Fibroblast of lung (primary cell): ENCODE data around the gene TPRG1L. TPM values are rescaled to one million over a fixed set of nuclear protein-coding genes. Genes with fewer than 3 reads are reported as not detected.

Experiments used
- DNase-seq, 2 donors: peaks; one replicate each; pipeline versions ENCODE4 v3.0.0 to v3.0.0-alpha.2; 2010; ENCODE audit warnings: low read depth in 2 of 2
- H2AFZ ChIP-seq: 2 replicates; pipeline ENCODE4 v1.5.1; 2012; ENCODE audit warnings: low read length, control low read depth, inconsistent platforms
- H3K27ac ChIP-seq: 2 replicates; pipeline ENCODE4 v1.5.1; 2011; ENCODE audit warnings: low read length, control low read depth; ENCODE audit not compliant: insufficient read depth
- H3K27me3 ChIP-seq: 2 replicates; pipeline ENCODE4 v1.5.1; 2011; ENCODE audit warnings: mild to moderate bottlenecking, low read length; ENCODE audit not compliant: control insufficient read depth, insufficient read depth
- H3K36me3 ChIP-seq: 2 replicates; pipeline ENCODE4 v1.5.1; 2011; ENCODE audit warnings: low read length; ENCODE audit not compliant: control insufficient read depth, insufficient read depth
- H3K4me1 ChIP-seq: 2 replicates; pipeline ENCODE4 v1.5.1; 2011; ENCODE audit warnings: low read length; ENCODE audit not compliant: control insufficient read depth, insufficient read depth; ENCODE audit errors: extremely low read depth
- H3K4me2 ChIP-seq: 2 replicates; pipeline ENCODE4 v1.5.1; 2011; ENCODE audit warnings: low read length, control low read depth; ENCODE audit not compliant: insufficient read depth; ENCODE audit errors: extremely low read depth
- H3K4me3 ChIP-seq, 4 experiments: fragments of 200-600 bp in 1 of 4; sonication (generic) in 1 of 4; replicated peaks in 1 of 4; 2 replicates each; pipeline ENCODE4 v1.5.1; 2011 to 2016; ENCODE audit warnings: low read length in 4 of 4, low read depth in 3 of 4, mild to moderate bottlenecking in 3 of 4, control low read depth in 2 of 4, inconsistent platforms in 1 of 4, mixed read lengths in 1 of 4; ENCODE audit not compliant: insufficient read depth in 1 of 4; ENCODE audit errors: control extremely low read depth in 1 of 4
- H3K79me2 ChIP-seq: 2 replicates; pipeline ENCODE4 v1.5.1; 2012; ENCODE audit warnings: mild to moderate bottlenecking, low read length, inconsistent platforms; ENCODE audit not compliant: control insufficient read depth, insufficient read depth
- H3K9ac ChIP-seq: 2 replicates; pipeline ENCODE4 v1.5.1; 2011; ENCODE audit warnings: mild to moderate bottlenecking, low read length, control low read depth; ENCODE audit not compliant: insufficient read depth
- H3K9me3 ChIP-seq: 2 replicates; pipeline ENCODE4 v1.5.1; 2012; ENCODE audit warnings: low read depth, low read length; ENCODE audit not compliant: control insufficient read depth, insufficient read depth
- H4K20me1 ChIP-seq: 2 replicates; pipeline ENCODE4 v1.5.1; 2011; ENCODE audit warnings: low read length; ENCODE audit not compliant: control insufficient read depth, insufficient read depth; ENCODE audit errors: extremely low read depth
- EZH2 ChIP-seq: IDR thresholded peaks from 2 replicates; pipeline ENCODE4 v1.5.1; 2012; ENCODE audit warnings: low read length, control low read depth, mild to moderate bottlenecking; ENCODE audit errors: missing control alignments
- polyA plus RNA-seq, 2 donors: library from polyadenylated mRNA; depleted of rRNA in 1 of 2; stranded (reverse) in 1 of 2; unstranded in 1 of 2; fragments of >200 nt; gene quantifications; 2 replicates each; pipeline ENCODE4 v1.2.1, GENCODE V29; 2011 to 2012; ENCODE audit warnings: missing spikeins in 1 of 2
- total RNA-seq: library from RNA; depleted of rRNA; stranded (reverse); fragments of >200 nt; gene quantifications from 2 replicates; pipeline ENCODE4 v1.2.1, GENCODE V29; 2014
- TF ChIP-seq, protein P1 (sequence below), 2 donors: IDR thresholded peaks in 1 of 2; conservative IDR thresholded peaks in 1 of 2; 1 replicate in 1 of 2; 2 replicates in 1 of 2; pipeline ENCODE4 v1.5.1; 2011 to 2012; ENCODE audit warnings: low read length in 2 of 2, control low read depth in 1 of 2, inconsistent platforms in 1 of 2, low read depth in 1 of 2, mild to moderate bottlenecking in 1 of 2

Gene TPRG1L
- total and polyA plus RNA-seq, 2 donors (not counting 1 experiment from before 2014, with no cell fraction given), result 22.3 to 56.7 TPM

DNA sequence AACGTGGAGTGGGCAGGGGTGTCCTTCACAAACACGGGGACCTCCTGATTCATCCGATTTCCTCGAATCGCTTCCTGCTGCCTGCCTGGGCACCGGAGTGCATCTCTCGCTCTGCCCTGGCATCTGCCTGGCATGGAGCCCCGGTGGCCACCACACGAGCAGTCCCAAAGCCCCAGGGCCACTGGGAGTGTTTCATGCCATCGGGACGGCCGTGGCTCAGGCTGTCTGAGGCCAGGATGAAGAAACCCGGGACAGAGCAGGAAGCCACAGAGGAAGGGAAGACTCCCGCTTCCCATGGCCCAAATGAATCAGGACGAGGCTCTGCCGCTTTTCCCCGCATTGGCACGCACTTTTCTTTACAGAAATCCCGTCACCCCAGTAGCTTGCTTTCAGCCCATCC is 45.9 kb upstream of the TPRG1L start:
- H3K4me1 ChIP-seq, result no peaks in the 10 kb centered on the region
- H3K79me2 ChIP-seq, result no peaks in the 10 kb centered on the region
- H3K36me3 ChIP-seq, result no peaks in the 10 kb centered on the region
- H3K27me3 ChIP-seq, result no peaks in the 10 kb centered on the region
- H3K9me3 ChIP-seq, result no peaks in the 10 kb centered on the region
- no peak overlapping the region for H3K27ac ChIP-seq
- no peak overlapping the region for H2AFZ ChIP-seq
- TF ChIP-seq EZH2, result no peak
- TF ChIP-seq, protein P1, sequence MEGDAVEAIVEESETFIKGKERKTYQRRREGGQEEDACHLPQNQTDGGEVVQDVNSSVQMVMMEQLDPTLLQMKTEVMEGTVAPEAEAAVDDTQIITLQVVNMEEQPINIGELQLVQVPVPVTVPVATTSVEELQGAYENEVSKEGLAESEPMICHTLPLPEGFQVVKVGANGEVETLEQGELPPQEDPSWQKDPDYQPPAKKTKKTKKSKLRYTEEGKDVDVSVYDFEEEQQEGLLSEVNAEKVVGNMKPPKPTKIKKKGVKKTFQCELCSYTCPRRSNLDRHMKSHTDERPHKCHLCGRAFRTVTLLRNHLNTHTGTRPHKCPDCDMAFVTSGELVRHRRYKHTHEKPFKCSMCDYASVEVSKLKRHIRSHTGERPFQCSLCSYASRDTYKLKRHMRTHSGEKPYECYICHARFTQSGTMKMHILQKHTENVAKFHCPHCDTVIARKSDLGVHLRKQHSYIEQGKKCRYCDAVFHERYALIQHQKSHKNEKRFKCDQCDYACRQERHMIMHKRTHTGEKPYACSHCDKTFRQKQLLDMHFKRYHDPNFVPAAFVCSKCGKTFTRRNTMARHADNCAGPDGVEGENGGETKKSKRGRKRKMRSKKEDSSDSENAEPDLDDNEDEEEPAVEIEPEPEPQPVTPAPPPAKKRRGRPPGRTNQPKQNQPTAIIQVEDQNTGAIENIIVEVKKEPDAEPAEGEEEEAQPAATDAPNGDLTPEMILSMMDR (conservative IDR thresholded peaks at IDR 0.05 in 1 of 2, IDR thresholded peaks at IDR 0.05 in 1 of 2; ENCODE audit: low read depth in 1 of 2, low read length in 2 of 2), result no peak
- DNase-seq, result no peak
- H3K4me3 ChIP-seq, result no peak overlapping the region
- H3K4me2 ChIP-seq, result no peak overlapping the region
- H3K9ac ChIP-seq, result no peak overlapping the region
- H4K20me1 ChIP-seq, result no peaks in the 10 kb centered on the region

DNA sequence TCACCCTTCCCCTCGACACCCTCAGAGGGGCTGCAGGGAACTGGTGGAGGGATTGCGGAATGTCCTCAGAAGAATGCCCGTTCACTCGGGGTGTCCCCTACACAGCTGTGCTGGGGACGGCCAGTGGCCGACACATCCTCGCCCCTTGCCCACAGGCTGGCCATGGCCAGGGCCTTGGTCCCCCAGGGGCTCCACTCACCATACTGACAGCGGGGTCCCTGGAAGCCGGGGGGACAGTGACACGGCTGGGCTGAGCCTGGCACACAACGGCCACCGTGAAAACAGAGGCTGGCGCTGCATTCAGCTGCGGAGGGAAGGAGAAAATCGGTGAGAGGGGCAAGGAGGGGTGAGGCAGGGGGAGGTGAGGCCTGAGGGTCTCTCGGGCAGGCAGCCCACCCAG is 45.2 kb upstream of the TPRG1L start:
- Histone ChIP-seq H3K4me1 (no peaks in the 10 kb centered on the region), H3K4me2 (no peak overlapping the region), H3K27ac (no peak overlapping the region), H3K79me2 (no peaks in the 10 kb centered on the region), H3K36me3 (no peaks in the 10 kb centered on the region), H3K27me3 (no peaks in the 10 kb centered on the region), H2AFZ (no peak overlapping the region), H3K9ac (no peak overlapping the region), H3K4me3 (no peak overlapping the region), H4K20me1 (no peaks in the 10 kb centered on the region), H3K9me3 (no peaks in the 10 kb centered on the region)
- no peak for TF ChIP-seq EZH2
- TF ChIP-seq, protein P1 (conservative IDR thresholded peaks at IDR 0.05 in 1 of 2, IDR thresholded peaks at IDR 0.05 in 1 of 2; ENCODE audit: low read depth in 1 of 2, low read length in 2 of 2), result no peak
- DNase-seq, result no peak

DNA sequence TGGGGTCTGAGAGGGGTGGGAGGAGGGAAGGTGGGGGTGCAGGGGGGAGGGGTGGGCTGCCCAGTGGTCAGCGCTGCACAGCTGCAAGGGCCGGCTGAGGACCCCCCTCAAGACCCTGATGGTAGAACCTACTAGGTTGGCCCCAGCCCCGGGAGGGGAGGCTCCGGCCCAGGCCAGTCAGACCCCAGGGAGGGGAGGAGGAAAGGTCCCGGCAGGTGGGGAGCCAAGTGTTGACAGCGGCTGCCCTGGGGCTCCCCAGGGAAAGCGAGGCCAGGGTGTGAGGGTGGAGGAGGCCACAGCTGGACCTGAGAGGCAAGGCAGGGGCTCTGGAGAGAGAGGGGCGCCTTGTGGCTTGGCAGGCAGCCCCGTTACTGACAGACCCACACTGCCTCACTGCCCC is 44.6 kb upstream of the TPRG1L start:
- H2AFZ ChIP-seq, result no peak overlapping the region
- TF ChIP-seq, protein P1 (conservative IDR thresholded peaks at IDR 0.05 in 1 of 2, IDR thresholded peaks at IDR 0.05 in 1 of 2; ENCODE audit: low read depth in 1 of 2, low read length in 2 of 2), result no peak
- TF ChIP-seq EZH2, result no peak
- no peak overlapping the region for H3K27ac ChIP-seq
- H3K27me3 ChIP-seq, result no peaks in the 10 kb centered on the region
- no peaks in the 10 kb centered on the region for H3K79me2 ChIP-seq
- H3K4me3 ChIP-seq, result no peak overlapping the region
- no peaks in the 10 kb centered on the region for H3K36me3 ChIP-seq
- no peaks in the 10 kb centered on the region for H3K9me3 ChIP-seq
- DNase-seq, result no peak
- H3K4me1 ChIP-seq, result no peaks in the 10 kb centered on the region
- H4K20me1 ChIP-seq, result no peaks in the 10 kb centered on the region
- no peak overlapping the region for H3K9ac ChIP-seq
- no peak overlapping the region for H3K4me2 ChIP-seq
